Fibroblast of gingiva (primary cell): ENCODE measurements around the gene PLAU.
"Not testable (repeated sequence)": the region's sequence is repeated elsewhere in the genome, so short reads cannot be mapped to it uniquely, and the experiment has no call there.

Source experiments
- DNase-seq: peaks from one replicate; pipeline ENCODE4 v3.0.0-alpha.2; 2011; ENCODE audit warnings: low read depth

The PLAU gene

GRCh38 chr10:73898730-73899410 lies 12.1 kb upstream of the PLAU start:
- DNase-seq = no peak

- DNase-seq = no peak
Measured at GRCh38 chr10:73899423-73899822, 11.5 kb upstream of the PLAU start.

GRCh38 chr10:73900064-73900463 lies 10.9 kb upstream of the PLAU start:
- no peak for DNase-seq

GRCh38 chr10:73901261-73901660 lies 9.7 kb upstream of the PLAU start:
- no peak for DNase-seq

GRCh38 chr10:73902351-73902750 lies 8.6 kb upstream of the PLAU start:
- no peak for DNase-seq

- DNase-seq = no peak
Measured at GRCh38 chr10:73905256-73906020, 5.5 kb upstream of the PLAU start.

GRCh38 chr10:73906524-73907447 lies 4.1 kb upstream of the PLAU start:
- DNase-seq = peak; percentile 100

GRCh38 chr10:73907841-73908517 lies 3.0 kb upstream of the PLAU start:
- peak; percentile 92 for DNase-seq

GRCh38 chr10:73908853-73909539 lies 1.9 kb upstream of the PLAU start:
- DNase-seq = peak; percentile 93

GRCh38 chr10:73909540-73910115 lies 1.3 kb upstream of the PLAU start:
- no peak for DNase-seq

- DNase-seq = no peak
Measured at GRCh38 chr10:73910401-73910763, 550 bp upstream of the PLAU start.

GRCh38 chr10:73911553-73912004 lies 647 bp downstream of the PLAU start:
- DNase-seq = peak; percentile 35

- DNase-seq = no peak
Measured at GRCh38 chr10:73914036-73914435, 3.1 kb downstream of the PLAU start.

GRCh38 chr10:73915206-73915851 lies 4.4 kb downstream of the PLAU start:
- no peak for DNase-seq

GRCh38 chr10:73916761-73917470 lies 6.0 kb downstream of the PLAU start:
- no peak for DNase-seq

GRCh38 chr10:73917566-73918305 lies 6.8 kb downstream of the PLAU start:
- DNase-seq = no peak

- DNase-seq = not testable (repeated sequence)
Measured at GRCh38 chr10:73919481-73919880, 8.5 kb downstream of the PLAU start.

- DNase-seq = peak; percentile 66
Measured at GRCh38 chr10:73920089-73920488, 9.2 kb downstream of the PLAU start.
